ENCODE results near the gene S100A7A. TPM values are rescaled to one million over a fixed set of nuclear protein-coding genes. Genes with fewer than 3 reads are reported as not detected.
"Not testable (repeated sequence)": the region's sequence is repeated elsewhere in the genome, so short reads cannot be mapped to it uniquely, and the experiment has no call there.

Gene S100A7A
- total RNA-seq, 1 experiment from 2014 or later, result not detected

GRCh38 chr1:153422450-153423068, 6.2 kb downstream of the S100A7A start:
- peak; percentile 50 for DNase-seq (ENCODE audit: low read depth)

GRCh38 chr1:153426809-153427208, 10.5 kb downstream of the S100A7A start:
- DNase-seq (ENCODE audit: low read depth), result no peak

GRCh38 chr1:153428073-153428638, 11.8 kb downstream of the S100A7A start:
- no peak for DNase-seq (ENCODE audit: low read depth)

GRCh38 chr1:153428791-153429190, 12.5 kb downstream of the S100A7A start:
- no peak for DNase-seq (ENCODE audit: low read depth)

GRCh38 chr1:153429266-153430165, 13.2 kb downstream of the S100A7A start:
- no peak for DNase-seq (ENCODE audit: low read depth)

- DNase-seq (ENCODE audit: low read depth), result no peak
Observed at GRCh38 chr1:153430166-153430553, 13.8 kb downstream of the S100A7A start.

GRCh38 chr1:153430561-153430960, 14.2 kb downstream of the S100A7A start:
- no peak for DNase-seq (ENCODE audit: low read depth)

- no peak for DNase-seq (ENCODE audit: low read depth)
Observed at GRCh38 chr1:153431002-153431401, 14.7 kb downstream of the S100A7A start.

- no peak for DNase-seq (ENCODE audit: low read depth)
Observed at GRCh38 chr1:153431427-153431826, 15.1 kb downstream of the S100A7A start.

GRCh38 chr1:153431928-153432327, 15.6 kb downstream of the S100A7A start:
- no peak for DNase-seq (ENCODE audit: low read depth)

- no peak for DNase-seq (ENCODE audit: low read depth)
Observed at GRCh38 chr1:153432874-153433681, 16.8 kb downstream of the S100A7A start.

GRCh38 chr1:153434746-153435455, 18.6 kb downstream of the S100A7A start:
- no peak for DNase-seq (ENCODE audit: low read depth)

- DNase-seq (ENCODE audit: low read depth), result no peak
Observed at GRCh38 chr1:153437236-153437635, 20.9 kb downstream of the S100A7A start.

GRCh38 chr1:153438599-153438998, 22.3 kb downstream of the S100A7A start:
- no peak for DNase-seq (ENCODE audit: low read depth)

GRCh38 chr1:153439273-153439672, 23.0 kb downstream of the S100A7A start:
- no peak for DNase-seq (ENCODE audit: low read depth)

- DNase-seq (ENCODE audit: low read depth), result no peak
Observed at GRCh38 chr1:153441238-153441755, 25.0 kb downstream of the S100A7A start.

GRCh38 chr1:153443486-153443885, 27.2 kb downstream of the S100A7A start:
- DNase-seq (ENCODE audit: low read depth), result no peak

- no peak for DNase-seq (ENCODE audit: low read depth)
Observed at GRCh38 chr1:153444078-153444477, 27.8 kb downstream of the S100A7A start.

GRCh38 chr1:153447498-153448170, 31.3 kb downstream of the S100A7A start:
- peak; percentile 53 for DNase-seq (ENCODE audit: low read depth)

GRCh38 chr1:153448851-153449250, 32.5 kb downstream of the S100A7A start:
- DNase-seq (ENCODE audit: low read depth), result not testable (repeated sequence)
